H1 (cell line): ENCODE measurements around the gene ZSCAN30. TPM values are rescaled to one million over a fixed set of nuclear protein-coding genes. Genes with fewer than 3 reads are reported as not detected.

ENCODE experiments used
- CTCF ChIA-PET: fragments of 300-600 bp; sonication (Branson Sonifier 250); formaldehyde crosslinking; loops from one replicate; lab custom pipeline; 2021; ENCODE audit not compliant: partially characterized antibody; lab: Charles Lee
- POLR2A ChIA-PET: fragments of 300-600 bp; sonication (Branson Sonifier 250); formaldehyde crosslinking; loops from one replicate; lab custom pipeline; 2021; ENCODE audit warnings: inconsistent platforms; ENCODE audit not compliant: partially characterized antibody; lab: Charles Lee
- DNase-seq, 2 experiments: peaks; one replicate each; pipeline versions ENCODE4 v3.0.0 to v3.0.0-alpha.2; 2010 to 2022; ENCODE audit warnings: low spot score in 2 of 2, low read depth in 1 of 2, mixed read lengths in 1 of 2
- FAIRE-seq: peaks from 2 replicates; lab custom pipeline; 2011; peaks lifted over from hg19 to GRCh38; lab: Jason Lieb, UNC
- H2AFZ ChIP-seq: 2 replicates; pipeline ENCODE4 v1.8.1; 2012; ENCODE audit warnings: low read length, inconsistent platforms
- H2AK5ac ChIP-seq: 2 replicates; pipeline ENCODE4 v1.6.1; 2013; ENCODE audit warnings: low read depth, low read length
- H2BK120ac ChIP-seq: replicated peaks from 2 replicates; pipeline ENCODE3; 2013; ENCODE audit warnings: low read depth, low read length, inconsistent platforms
- H2BK12ac ChIP-seq: 2 replicates; pipeline ENCODE4 v1.6.1; 2013; ENCODE audit warnings: low read depth, low read length
- H2BK15ac ChIP-seq: 2 replicates; pipeline ENCODE4 v1.6.1; 2013; ENCODE audit warnings: low read length
- H2BK20ac ChIP-seq: 2 replicates; pipeline ENCODE4 v1.6.1; 2013; ENCODE audit warnings: low read length
- H2BK5ac ChIP-seq: 2 replicates; pipeline ENCODE4 v1.6.1; 2013; ENCODE audit warnings: low read depth, low read length
- H3K14ac ChIP-seq: 2 replicates; pipeline ENCODE4 v1.6.1; 2013; ENCODE audit warnings: inconsistent platforms; ENCODE audit not compliant: insufficient read length
- H3K18ac ChIP-seq: 2 replicates; pipeline ENCODE4 v1.6.1; 2013; ENCODE audit warnings: low read length; ENCODE audit errors: extremely low read depth
- H3K23ac ChIP-seq: 2 replicates; pipeline ENCODE4 v1.6.1; 2013; ENCODE audit warnings: inconsistent platforms; ENCODE audit not compliant: insufficient read length
- H3K23me2 ChIP-seq: 2 replicates; pipeline ENCODE4 v1.6.1; 2013; ENCODE audit warnings: low read depth, low read length
- H3K27ac ChIP-seq: 2 replicates; pipeline ENCODE4 v1.6.1; 2011; ENCODE audit warnings: low read depth, low read length, inconsistent platforms
- H3K27me3 ChIP-seq, 4 experiments: replicated peaks in 1 of 4; 1 replicate in 1 of 4; 2 replicates in 3 of 4; pipeline versions ENCODE4 v1.6.1 to v1.8.1; 2011 to 2013; ENCODE audit warnings: low read length in 3 of 4, mild to moderate bottlenecking in 3 of 4, inconsistent platforms in 2 of 4, mixed read lengths in 2 of 4, moderate library complexity in 1 of 4; ENCODE audit not compliant: control insufficient read depth in 3 of 4, insufficient read depth in 3 of 4; ENCODE audit errors: extremely low read depth in 1 of 4
- H3K36me3 ChIP-seq, 4 experiments: 2 replicates each; pipeline versions ENCODE4 v1.6.1 to v1.8.1; 2011 to 2013; ENCODE audit warnings: mild to moderate bottlenecking in 4 of 4, low read length in 3 of 4, moderate library complexity in 2 of 4, control low read depth in 1 of 4, inconsistent platforms in 1 of 4; ENCODE audit not compliant: insufficient read depth in 4 of 4, control insufficient read depth in 2 of 4
- H3K4ac ChIP-seq: replicated peaks from 2 replicates; pipeline ENCODE3; 2013; ENCODE audit warnings: low read length, low read depth, mixed read lengths, inconsistent platforms; ENCODE audit not compliant: insufficient read length
- H3K4me1 ChIP-seq, 4 experiments: replicated peaks in 1 of 4; 1 replicate in 1 of 4; 2 replicates in 3 of 4; pipeline versions ENCODE4 v1.6.1 to v1.8.1; 2011 to 2013; ENCODE audit warnings: low read length in 3 of 4, inconsistent platforms in 2 of 4, mixed read lengths in 1 of 4; ENCODE audit not compliant: insufficient read depth in 4 of 4, control insufficient read depth in 3 of 4
- H3K4me2 ChIP-seq, 2 experiments: 2 replicates each; pipeline versions ENCODE4 v1.6.1 to v1.8.1; 2011 to 2013; ENCODE audit warnings: low read depth in 2 of 2, low read length in 2 of 2, control low read depth in 1 of 2, inconsistent platforms in 1 of 2, mild to moderate bottlenecking in 1 of 2; ENCODE audit not compliant: insufficient read depth in 1 of 2
- H3K4me3 ChIP-seq, 4 experiments: fragments of 200-600, 300-600 bp in 1 of 4; sonication (generic), shearing (Covaris generic), sonication (Bioruptor Twin) in 1 of 4; 2 replicates each; pipeline versions ENCODE4 v1.5.1 to v1.8.1; 2011 to 2016; ENCODE audit warnings: low read length in 4 of 4, low read depth in 3 of 4, control low read depth in 2 of 4, inconsistent platforms in 2 of 4, mild to moderate bottlenecking in 2 of 4, mixed read lengths in 1 of 4, moderate library complexity in 1 of 4; ENCODE audit not compliant: insufficient read depth in 2 of 4; ENCODE audit errors: extremely low read depth in 1 of 4
- H3K56ac ChIP-seq: replicated peaks from 2 replicates; pipeline ENCODE3; 2013; ENCODE audit warnings: low read depth, mild to moderate bottlenecking, mixed read lengths, low read length, inconsistent platforms; ENCODE audit not compliant: insufficient read length
- H3K79me1 ChIP-seq: 2 replicates; pipeline ENCODE4 v1.6.1; 2013; ENCODE audit warnings: low read depth, low read length, control low read depth
- H3K79me2 ChIP-seq, 2 experiments: 2 replicates each; pipeline versions ENCODE4 v1.6.1 to v1.8.1; 2012 to 2013; ENCODE audit warnings: low read length in 2 of 2, mild to moderate bottlenecking in 2 of 2, inconsistent platforms in 1 of 2; ENCODE audit not compliant: insufficient read depth in 2 of 2, control insufficient read depth in 1 of 2
- H3K9ac ChIP-seq, 4 experiments: replicated peaks in 1 of 4; 1 replicate in 1 of 4; 2 replicates in 3 of 4; pipeline versions ENCODE4 v1.6.1 to v1.8.1; 2011 to 2013; ENCODE audit warnings: low read depth in 3 of 4, low read length in 3 of 4, control low read depth in 2 of 4, mild to moderate bottlenecking in 2 of 4, moderate library complexity in 2 of 4, inconsistent platforms in 1 of 4; ENCODE audit errors: extremely low read depth in 1 of 4
- H3K9me3 ChIP-seq, 2 experiments: 2 replicates each; pipeline versions ENCODE4 v1.6.1 to v1.8.1; 2012 to 2013; ENCODE audit warnings: mild to moderate bottlenecking in 2 of 2, moderate library complexity in 2 of 2, control low read depth in 1 of 2, inconsistent platforms in 1 of 2, low read depth in 1 of 2, low read length in 1 of 2, mixed read lengths in 1 of 2; ENCODE audit not compliant: insufficient read depth in 2 of 2
- H4K20me1 ChIP-seq, 2 experiments: replicated peaks in 1 of 2; 2 replicates each; pipeline versions ENCODE3 to v1.8.1; 2011 to 2013; ENCODE audit warnings: inconsistent platforms in 2 of 2, low read length in 2 of 2, mild to moderate bottlenecking in 1 of 2; ENCODE audit not compliant: insufficient read depth in 2 of 2, control insufficient read depth in 1 of 2
- H4K5ac ChIP-seq: 2 replicates; pipeline ENCODE4 v1.6.1; 2013; ENCODE audit warnings: low read length, low read depth, mixed read lengths, inconsistent platforms; ENCODE audit not compliant: insufficient read length
- H4K8ac ChIP-seq: 2 replicates; pipeline ENCODE4 v1.8.0; 2013; ENCODE audit warnings: mild to moderate bottlenecking, moderate library complexity, low read length, inconsistent platforms; ENCODE audit not compliant: insufficient read depth; ENCODE audit errors: extremely low read depth
- H4K91ac ChIP-seq: replicated peaks from 2 replicates; pipeline ENCODE3; 2013; ENCODE audit warnings: low read length, mixed read lengths, inconsistent platforms; ENCODE audit not compliant: insufficient read length
- CHD2 ChIP-seq: IDR thresholded peaks from 2 replicates; pipeline ENCODE4 v1.6.1; 2012; ENCODE audit warnings: low read length, improper control_type of control experiment
- MAX ChIP-seq: IDR thresholded peaks from 2 replicates; pipeline ENCODE4 v1.6.1; 2012; ENCODE audit warnings: inconsistent platforms
- NRF1 ChIP-seq: IDR thresholded peaks from 2 replicates; pipeline ENCODE4 v1.6.1; 2011; ENCODE audit warnings: mild to moderate bottlenecking, low read depth, low read length, improper control_type of control experiment
- RFX5 ChIP-seq: IDR thresholded peaks from 2 replicates; pipeline ENCODE4 v1.6.1; 2011; ENCODE audit warnings: low read depth, low read length, improper control_type of control experiment, borderline replicate concordance
- SP1 ChIP-seq: IDR thresholded peaks from 2 replicates; pipeline ENCODE4 v1.6.1; 2011; ENCODE audit warnings: low read depth, low read length
- YY1 ChIP-seq: IDR thresholded peaks from 2 replicates; pipeline ENCODE4 v1.6.1; 2011; ENCODE audit warnings: low read depth, mild to moderate bottlenecking, low read length
- WGBS, 2 experiments: shearing (Covaris generic) in 1 of 2; methylation state at CpG; one replicate each; pipeline versions ENCODE4 v1.1.6 to v1.1.7; 2013 to 2015; ENCODE audit warnings: low lambda C conversion rate in 2 of 2, mixed read lengths in 2 of 2, inconsistent platforms in 1 of 2, low coverage in 1 of 2, missing lambda C conversion rate in 1 of 2; ENCODE audit not compliant: insufficient replicate concordance in 2 of 2, insufficient coverage in 1 of 2, insufficient read length in 1 of 2; ENCODE audit errors: extremely low coverage in 1 of 2, missing lambda C conversion rate in 1 of 2; 5-methylcytosine and 5-hydroxymethylcytosine counted together
- polyA plus RNA-seq, 7 experiments: library from polyadenylated mRNA; depleted of rRNA in 3 of 7; stranded (reverse) in 5 of 7; unstranded in 2 of 7; fragments of >200 nt in 5 of 7; fragments of 200-250 nt in 2 of 7; gene quantifications; 1 replicate in 5 of 7; 2 replicates in 1 of 7; 4 replicates in 1 of 7; pipeline versions ENCODE4 v1.2.1 to v1.2.3, GENCODE V29; 2011 to 2013; ENCODE audit warnings: missing spikeins in 2 of 7, mixed read lengths in 2 of 7
- total RNA-seq: library from RNA; stranded (reverse); fragmentation: NEBNext Ultra II Directional; extraction: Animal tissue kit (Norgen Biotek cat#: 25700); gene quantifications from 2 replicates; pipeline ENCODE4 v1.2.1, GENCODE V29; 2021

ZSCAN30 gene
- total and polyA plus RNA-seq, 2 of the 8 experiments (the other 6 are each of a cell fraction or from before 2014, with no cell fraction given), result 4.4 to 10.3 TPM

- no peak overlapping the region for H3K9ac ChIP-seq
- WGBS, 2 experiments, result 54% methylated on average over 2 of the region's 2 CpGs; no CpG with 5 or more reads in 1 of the 2 experiments
- no peaks in the 10 kb centered on the region for H3K79me2 ChIP-seq
- no peaks in the 10 kb centered on the region; a peak in 1 of 7 replicates for H3K4me1 ChIP-seq
- no peak overlapping the region for H2BK15ac ChIP-seq
- no peak for TF ChIP-seq RFX5
- no peak for TF ChIP-seq CHD2
- no peak for TF ChIP-seq YY1
- no peak for TF ChIP-seq SP1
- no peak for TF ChIP-seq MAX
- TF ChIP-seq NRF1, result no peak
- no peak overlapping the region for H4K8ac ChIP-seq
- no peaks in the 10 kb centered on the region for H3K27me3 ChIP-seq
- no peak overlapping the region for H3K4me3 ChIP-seq
- H2BK5ac ChIP-seq, result no peak overlapping the region
- H4K20me1 ChIP-seq, result no peaks in the 10 kb centered on the region
- FAIRE-seq (no peak), DNase-seq (no peak)
- H2BK20ac ChIP-seq, result no peak overlapping the region
- ChIA-PET POLR2A (interaction anchor here (1.0 to 2.6 kb wide), 4 partner anchors 10 to 25 kb away, joined by 3 to 9 read pairs (median 4); partner anchors contain the start of genes ZNF397 and ZSCAN30), CTCF (interaction anchor here (1.0 to 1.3 kb wide), 3 partner anchors 11 to 268 kb away, joined by 4 to 5 read pairs (median 4); no protein-coding TSS in a partner anchor)
- no peak overlapping the region for H2AFZ ChIP-seq
- H3K56ac ChIP-seq, result no peak overlapping the region
- peaks cover 0 to 14% (median 4%) of the 10 kb centered on the region in 4 experiments; a peak in 3 of 8 replicates for H3K36me3 ChIP-seq
- no peak overlapping the region for H3K4me2 ChIP-seq
- H3K27ac ChIP-seq, result no peak overlapping the region
- H3K14ac ChIP-seq, result no peak overlapping the region
- H2BK12ac ChIP-seq, result no peak overlapping the region
- H3K23me2 ChIP-seq, result no peaks in the 10 kb centered on the region
- no peak overlapping the region for H4K5ac ChIP-seq
- H2AK5ac ChIP-seq, result no peak overlapping the region
- peaks cover 0 to 9% of the 10 kb centered on the region in 2 experiments; a peak in 1 of 4 replicates for H3K9me3 ChIP-seq
- no peak overlapping the region for H2BK120ac ChIP-seq
- no peak overlapping the region for H3K4ac ChIP-seq
- H3K18ac ChIP-seq, result no peak overlapping the region
- no peaks in the 10 kb centered on the region for H3K79me1 ChIP-seq
- H4K91ac ChIP-seq, result no peak overlapping the region
- H3K23ac ChIP-seq, result no peak overlapping the region
These were observed 25.6 kb downstream of the ZSCAN30 start for GRCh38 chr18:35264409-35264808.
